CMK (cell line): ENCODE results near the gene HEATR5B.

Experiments
- DNase-seq: peaks from one replicate; pipeline ENCODE4 v3.0.0-alpha.2; 2010; ENCODE audit warnings: low read depth

HEATR5B gene

DNA sequence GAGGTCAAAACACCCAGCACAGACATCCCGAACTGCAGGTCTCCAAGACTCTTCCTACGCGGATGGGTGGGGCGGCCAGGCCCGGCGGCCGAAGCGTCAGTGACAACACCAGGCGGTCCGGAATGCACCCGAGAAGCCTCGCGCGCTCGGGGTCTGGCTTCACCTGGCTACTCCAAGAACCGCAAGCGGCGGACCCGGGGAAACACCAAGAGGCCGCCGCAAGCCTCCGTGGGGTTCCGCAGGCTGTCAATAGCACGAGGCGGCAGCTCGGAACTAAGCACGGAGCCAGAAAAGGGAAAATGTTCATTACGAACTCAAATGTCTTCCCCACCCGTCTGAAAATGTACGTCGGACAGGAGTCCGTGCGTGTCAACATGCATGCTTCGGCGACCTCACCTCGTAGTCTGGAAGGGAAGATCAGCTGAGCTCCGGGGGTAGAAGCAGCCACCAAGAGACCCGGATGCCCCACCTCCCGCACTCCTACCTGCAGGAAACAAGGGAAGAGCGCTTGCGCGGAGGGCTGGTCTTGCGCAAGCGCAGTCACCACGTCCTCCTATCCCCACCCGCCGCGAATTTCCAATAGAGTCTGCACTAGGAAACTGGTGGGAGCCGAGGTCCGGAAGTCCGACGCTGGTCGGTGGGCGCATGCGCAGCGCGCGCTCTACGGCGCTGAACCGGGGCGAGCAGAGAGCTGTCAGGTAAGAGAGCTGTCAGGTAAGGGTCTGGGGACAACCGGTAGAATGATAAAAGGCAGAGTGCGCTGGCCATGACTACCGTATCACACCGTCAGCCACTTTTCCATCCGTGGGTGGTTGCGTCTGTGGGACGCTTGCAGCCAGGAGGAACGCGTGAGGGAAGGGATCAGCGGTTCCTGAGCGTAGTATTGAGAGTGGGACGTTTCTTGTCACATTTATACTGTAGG lies at the start of gene HEATR5B, which contains the start of gene GPATCH11:
Gene HEATR5B (minus strand): TSS at position 500 of the 922 bp plus-strand sequence. CDS start 958 bp downstream, outside the sequence.
Gene GPATCH11 (plus strand): TSS at position 646 of the 922 bp plus-strand sequence. CDS start 3,864 bp downstream, outside the sequence.
- DNase-seq, result peak; percentile 97

DNA sequence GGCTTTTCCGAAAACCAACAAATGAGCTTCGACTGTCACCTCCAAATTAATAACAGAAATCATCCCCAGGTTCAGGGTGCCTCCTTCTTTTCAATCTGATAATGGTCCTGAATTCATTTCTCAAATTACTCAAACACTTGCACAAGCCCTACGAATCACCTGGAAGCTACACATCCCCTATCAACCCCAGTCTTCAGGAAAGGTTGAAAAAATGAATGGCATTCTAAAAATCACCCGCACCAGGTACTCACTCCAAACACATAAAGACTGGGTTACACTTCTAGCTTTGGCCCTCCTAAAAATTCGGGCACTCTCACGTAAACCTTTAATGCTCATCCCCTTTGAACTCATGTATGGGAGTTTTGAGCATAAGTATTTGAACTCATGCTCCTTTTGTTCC lies 48.7 kb upstream of the HEATR5B start:
- DNase-seq, result no peak

DNA sequence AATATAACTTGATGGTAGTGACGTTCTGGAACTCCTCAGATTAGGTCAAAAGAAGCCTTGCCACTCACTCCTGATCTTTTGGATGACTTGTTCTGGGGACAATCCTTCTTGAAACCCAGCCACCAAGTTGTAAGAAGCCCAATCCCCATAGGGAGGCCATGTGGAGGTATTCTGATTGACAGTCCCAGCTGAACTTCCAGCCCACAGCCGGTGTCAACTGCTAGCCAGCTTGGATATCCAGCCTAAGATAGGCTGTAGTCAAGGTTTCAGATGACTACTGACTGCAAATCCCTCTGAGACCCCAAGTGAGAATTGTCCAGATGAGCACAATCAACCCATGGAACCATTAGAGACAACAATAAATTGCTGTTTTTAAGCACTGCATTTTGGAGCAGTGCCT lies 41.2 kb upstream of the HEATR5B start:
- DNase-seq, result no peak

DNA sequence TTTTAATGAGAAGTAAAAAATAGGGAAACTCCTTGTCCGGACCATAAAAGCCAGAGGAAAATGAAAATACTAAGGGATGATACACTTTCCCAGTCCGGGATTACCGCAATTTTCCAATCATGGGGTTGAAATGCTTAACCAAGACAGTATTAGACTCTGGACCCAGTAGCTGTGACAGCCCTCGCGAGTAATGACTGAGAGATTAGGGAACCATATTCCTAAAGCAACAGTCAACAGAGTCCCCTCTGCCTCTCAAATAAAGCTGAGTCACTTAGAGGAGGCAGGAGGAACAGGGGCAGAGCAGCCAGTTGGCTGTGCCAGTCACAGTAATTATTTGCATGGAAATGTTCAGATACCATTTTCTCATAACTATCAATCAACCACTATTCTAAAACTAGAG lies 35.0 kb upstream of the HEATR5B start:
- no peak for DNase-seq

DNA sequence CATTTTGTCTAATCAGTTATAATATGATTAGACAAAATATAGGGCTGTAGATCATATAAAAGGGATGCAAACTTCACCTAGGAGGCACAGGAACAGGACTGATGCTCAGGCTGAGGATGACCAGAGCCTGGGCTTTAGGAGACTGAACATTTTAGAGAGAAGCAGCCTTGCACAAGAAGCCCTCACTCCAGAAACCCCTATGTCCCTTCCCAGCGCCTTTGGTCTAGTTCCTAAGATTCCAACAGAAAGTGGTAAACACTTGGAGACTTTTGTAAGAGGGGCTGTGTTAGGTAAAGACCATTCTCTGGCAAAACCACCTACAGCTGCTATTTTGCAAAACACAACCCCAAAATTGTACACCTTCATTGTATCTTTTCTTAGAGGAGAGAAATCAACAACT lies 33.4 kb upstream of the HEATR5B start:
- no peak for DNase-seq

DNA sequence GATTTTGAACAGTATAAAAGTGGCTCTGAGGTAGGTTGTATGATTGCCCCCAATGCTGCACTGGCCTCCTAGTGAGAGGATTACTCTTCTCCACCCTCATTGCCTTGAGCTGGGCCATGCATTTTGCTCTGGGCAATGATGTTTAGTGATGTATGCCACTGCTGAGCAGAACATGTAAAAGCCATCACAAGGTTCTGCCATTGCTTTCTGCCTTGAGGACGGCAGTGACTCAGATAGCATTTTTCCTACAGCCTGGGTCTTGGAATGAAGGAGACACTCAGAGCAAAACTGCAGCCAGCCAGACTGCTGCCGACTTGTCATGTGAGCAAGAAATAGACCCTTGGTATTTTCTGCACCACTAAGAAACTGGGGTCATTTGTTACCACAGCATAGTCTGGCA lies 27.8 kb upstream of the HEATR5B start:
- no peak for DNase-seq

DNA sequence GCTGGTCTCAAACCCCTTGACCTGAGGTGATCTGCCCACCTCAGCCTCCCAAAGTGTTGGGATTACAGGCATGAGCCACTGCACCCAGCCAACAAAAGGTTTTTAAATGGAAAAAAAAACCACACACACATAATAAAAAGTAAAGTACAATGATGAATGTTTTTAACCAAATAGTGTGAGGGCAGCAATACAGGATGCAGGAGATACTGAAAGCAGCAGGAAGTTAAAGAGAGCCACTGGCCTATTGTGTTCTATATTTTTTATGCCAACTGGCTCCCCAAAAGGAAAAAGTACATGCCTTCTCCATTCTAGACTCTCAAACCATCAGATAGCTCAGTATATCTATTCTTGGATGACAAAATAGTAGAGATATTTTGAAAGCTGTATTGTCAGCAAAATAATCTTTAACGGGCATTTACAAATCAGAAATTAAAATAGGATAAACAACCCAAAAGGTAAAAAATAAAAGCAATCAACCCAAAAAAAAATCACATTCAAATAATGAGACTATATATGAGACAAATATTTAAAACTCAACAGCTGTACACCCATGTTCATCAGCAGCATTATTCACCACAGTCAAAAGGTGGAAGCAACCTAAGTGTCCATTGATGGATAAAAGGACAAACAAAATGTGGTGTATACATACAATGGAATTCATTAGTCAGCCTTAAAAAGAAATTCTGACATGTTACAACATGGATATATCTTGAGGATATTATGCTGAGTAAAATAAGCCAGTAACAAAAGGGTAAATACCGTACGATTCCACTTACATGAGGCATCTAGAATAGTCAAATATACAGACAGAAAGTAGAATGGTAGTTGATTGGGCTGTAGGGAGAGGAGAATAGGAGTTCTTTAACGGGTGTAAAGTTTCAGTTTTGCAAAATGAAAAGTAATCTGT lies 26.4 kb upstream of the HEATR5B start:
- DNase-seq, result no peak

DNA sequence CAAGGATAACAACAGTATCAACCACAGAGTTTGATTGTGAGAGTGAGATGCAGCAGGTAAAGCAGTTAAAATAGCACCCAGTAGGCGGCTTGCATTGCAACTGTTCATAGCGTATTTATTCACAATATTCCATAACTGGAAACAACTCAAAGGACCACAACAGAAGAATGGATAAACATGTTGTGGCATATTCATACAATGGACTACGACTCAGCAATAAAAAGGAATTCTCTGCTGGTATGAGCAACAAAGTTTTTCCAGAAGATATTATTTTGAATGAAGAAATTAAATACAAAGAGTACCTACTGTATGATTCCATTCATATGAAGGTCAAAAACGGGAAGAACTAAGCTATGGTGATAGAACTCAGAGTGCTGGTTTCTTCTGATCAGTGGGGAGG lies 25.4 kb upstream of the HEATR5B start:
- DNase-seq, result no peak

DNA sequence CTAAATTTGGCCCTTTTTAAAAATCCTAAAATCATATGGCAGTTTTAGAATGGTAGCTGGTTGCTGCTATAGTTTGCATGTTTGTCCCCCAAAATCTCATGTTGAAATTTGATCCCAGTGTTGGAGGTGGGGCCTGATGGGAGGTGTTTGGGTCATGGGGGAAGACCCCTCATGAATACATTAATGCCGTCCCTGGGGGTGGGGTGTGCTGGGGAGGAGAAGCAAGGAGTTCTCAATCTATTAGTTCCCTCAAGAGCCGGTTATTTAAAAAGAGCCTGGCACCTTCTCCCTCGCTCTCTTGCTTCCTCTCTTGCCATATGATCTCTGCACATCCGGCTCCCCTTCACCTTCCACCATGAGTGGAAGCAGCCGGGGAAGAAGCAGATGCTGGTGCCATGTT lies 21.0 kb upstream of the HEATR5B start:
- DNase-seq, result no peak

DNA sequence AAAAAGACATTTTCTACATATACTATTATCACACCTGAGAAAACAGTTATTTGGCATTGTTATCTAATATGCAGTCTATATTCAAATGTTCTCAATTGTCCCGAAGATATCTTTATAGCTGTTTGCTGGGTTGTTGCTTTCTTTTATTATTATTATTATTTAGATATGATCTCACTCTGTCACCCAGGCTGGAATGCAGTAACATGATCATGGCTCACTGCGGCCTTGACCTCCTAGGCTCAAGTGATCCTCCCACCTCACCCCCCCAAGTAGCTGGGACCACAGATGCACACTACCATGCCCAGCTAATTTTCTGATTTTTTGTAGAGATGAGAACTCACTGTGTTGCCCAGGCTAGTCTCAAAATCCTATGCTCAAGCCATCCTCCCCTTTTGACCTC lies 20.0 kb upstream of the HEATR5B start:
- DNase-seq, result no peak

DNA sequence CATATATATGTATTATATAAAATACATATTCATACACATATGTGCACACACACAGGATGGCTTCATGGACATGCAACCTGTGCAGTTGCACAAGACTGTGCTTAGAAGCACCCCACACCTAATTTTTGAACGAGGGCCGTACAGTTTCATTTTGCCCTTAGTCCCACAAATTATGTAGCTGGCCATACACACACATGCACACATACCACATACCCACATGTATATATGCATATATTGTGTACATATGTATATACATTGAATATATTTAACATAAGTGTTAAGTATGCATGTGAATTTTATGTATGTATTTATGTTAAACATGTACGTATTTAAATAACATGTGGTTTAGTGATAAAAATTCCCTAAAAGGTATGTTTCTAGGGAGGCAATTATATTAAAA lies 18.4 kb upstream of the HEATR5B start:
- DNase-seq, result no peak

DNA sequence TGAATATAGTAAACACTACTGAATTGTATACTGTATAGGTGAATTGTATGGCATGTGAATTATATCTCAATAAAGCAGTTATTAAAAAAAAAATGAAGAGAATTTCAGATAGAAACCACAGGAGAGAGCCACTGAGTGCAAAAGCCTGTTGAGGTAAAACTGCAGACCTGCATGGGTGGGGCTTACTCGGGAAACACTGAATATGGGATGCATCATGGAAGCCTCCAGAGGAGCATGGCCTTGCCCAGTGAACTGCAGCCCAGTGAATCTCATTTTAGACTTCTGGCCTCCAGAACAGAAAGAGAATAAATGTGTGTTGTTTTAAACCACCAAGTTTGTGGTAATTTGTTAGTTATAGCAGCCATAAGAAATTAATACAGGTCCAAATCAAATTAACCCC lies 15.9 kb upstream of the HEATR5B start:
- no peak for DNase-seq

DNA sequence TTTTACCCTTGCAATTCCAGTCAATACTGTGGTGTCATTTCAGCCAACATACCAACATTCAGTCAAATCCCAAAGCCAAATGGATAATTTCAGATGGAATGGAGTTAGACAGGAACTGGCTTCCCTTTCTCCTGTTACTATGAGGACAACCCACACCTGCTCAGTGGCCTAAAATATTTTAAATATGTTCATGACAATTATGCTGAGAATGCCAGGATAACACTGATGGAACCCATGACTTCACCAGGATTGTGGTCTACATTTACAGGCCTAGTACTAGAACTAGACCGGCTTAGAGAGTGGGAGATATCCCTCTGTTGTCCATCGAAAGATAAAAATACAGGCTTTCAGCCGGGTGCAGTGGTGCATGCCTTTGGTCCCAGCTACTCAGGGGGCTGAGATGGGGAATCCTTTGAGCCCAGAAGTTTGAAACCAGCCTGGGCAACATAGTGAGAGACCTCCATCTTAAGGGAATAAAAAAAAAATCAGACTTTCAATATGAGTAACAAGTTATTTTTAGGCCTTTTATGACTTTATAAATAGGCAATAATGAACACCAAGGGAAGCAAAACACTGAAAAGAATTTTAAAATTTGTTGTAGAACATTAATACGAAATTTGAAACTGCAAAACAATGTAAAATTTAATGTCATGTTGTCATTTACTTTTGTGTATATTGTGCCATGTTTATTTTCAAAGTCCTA lies 14.4 kb upstream of the HEATR5B start:
- DNase-seq, result no peak

DNA sequence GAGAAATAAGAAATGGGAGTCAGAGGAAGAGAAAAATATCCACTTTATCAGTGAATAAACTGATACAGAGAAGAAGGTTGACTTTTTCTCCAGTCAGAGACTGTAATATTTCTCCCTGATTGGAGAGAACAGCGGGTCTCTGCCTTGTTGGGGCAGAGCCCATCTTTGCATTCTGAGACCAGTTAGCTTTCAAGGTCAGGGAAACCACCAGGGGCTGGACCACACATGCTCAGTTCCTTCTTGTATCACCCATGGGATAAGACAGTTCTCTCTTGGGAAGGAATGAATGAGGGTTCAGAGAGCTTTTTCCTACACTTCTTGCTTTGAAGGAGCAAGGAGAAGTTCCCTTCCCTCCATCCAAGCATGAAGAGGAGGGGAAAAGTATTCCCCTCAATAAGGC lies 12.4 kb upstream of the HEATR5B start:
- no peak for DNase-seq

DNA sequence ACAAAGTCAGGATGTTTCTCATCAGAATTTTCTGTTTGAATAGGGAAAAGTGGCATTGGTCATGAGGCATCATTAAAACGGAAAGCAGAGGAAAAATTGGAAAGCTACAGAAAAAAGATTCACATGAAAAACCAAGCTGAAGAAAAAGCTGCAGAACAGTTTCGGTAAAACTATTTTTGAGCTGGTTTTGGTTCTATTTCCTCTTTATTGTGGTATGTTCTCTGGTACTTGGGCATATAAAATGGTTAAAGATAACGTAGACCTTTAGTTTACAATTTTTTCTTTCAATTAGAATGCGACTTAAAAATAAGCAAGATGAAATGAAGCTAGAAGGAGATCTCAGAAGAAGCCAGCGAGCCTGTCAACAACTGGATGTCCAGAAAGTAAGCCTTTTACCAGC lies 7.7 kb upstream of the HEATR5B start:
- no peak for DNase-seq

DNA sequence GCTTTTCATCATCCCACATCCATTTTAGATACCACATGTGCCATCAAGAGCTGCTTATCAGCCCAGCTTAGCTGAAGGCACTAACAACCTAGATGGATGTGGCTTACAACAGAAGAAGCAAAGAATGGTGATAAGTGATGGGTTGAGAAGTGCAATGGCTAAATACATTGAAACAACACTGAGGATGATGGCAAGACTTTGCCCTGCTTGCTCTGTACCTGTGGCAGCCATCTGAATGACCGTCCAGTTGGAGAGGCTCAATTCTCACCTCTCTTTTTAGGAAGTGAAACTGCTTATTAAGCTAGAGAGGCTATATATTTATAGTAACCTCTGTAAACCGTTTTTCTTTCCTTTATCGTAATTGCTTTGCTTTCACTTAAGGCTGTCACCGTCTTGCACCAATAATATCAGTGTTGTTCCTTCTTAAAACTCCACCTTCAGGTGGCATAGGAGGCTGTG lies 5.9 kb upstream of the HEATR5B start:
- no peak for DNase-seq

DNA sequence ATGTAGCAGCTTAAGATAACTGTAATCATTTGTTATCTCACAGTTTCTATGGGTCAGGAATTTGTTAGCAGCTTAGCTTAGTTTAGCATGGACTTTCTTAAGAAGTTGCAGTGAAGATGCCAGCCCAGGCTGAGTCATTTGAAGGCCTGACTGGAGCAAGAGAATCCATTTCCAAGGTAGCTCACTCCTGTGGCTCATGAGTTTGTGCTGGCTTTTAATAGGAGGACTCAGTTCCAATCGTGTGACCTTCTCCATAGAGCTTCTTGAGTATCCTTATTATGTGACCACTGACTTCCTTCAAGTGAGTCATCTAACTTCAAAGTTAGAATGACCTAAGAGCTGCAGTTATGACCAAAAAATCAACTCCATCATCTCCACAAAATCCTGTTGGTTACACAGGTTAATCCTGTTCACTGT lies 1.6 kb upstream of the HEATR5B start:
- DNase-seq, result no peak

DNA sequence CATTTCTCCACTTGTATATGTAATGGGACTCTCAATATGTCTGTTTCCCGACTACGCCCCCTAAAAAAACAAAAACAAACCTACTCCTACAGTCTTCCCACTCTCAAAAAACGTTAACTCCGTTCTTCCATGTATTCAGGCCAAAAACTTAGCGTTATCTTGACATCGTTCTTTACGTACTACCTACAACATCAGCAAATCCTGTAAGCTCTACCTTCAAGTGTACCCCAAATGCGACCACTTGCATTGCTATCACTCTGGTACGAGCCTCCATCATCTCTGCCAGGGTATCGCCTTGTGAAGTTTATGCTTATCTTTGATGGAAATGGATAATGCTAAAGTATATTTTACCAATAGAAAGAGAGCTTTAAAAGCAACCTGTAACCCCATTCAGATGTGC lies 625 bp upstream of the HEATR5B start:
- peak; percentile 20 for DNase-seq

DNA sequence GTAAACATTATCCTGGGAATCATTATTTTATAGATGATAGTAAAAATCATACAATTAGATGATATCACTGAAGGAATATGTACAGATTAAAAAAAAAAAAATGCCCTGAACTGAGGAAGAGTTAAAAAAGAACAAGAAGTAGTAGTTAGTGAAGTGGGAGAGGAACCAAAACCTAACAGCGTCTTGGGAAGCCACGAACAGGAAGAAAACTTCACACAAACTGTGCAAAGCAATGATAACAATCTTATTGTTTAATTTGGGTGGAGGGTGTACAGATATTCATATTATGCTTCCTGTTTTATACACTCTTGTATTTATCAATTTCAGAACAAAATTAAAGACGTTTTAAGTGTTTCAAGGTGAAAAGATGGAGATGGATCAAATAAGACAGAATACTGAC lies 3.5 kb downstream of the HEATR5B start:
- no peak for DNase-seq

DNA sequence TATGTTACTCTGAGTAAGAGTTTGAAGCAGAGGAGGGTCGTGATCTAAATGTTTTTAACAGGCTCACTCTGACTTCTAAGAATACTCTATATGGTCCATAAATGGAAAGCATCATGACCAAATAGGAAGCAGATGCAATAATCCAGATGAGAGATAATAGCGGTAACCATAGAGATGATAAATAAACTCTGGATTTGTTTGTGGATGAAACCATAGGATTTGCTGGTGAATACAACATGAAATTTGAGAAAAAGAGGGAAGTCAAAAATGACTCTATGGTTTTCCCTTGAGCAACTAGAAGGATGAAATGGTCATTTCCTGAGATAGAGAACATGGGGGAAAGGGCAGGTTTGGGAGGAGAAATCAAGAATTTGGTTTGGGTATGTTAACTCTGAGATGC lies 3.9 kb downstream of the HEATR5B start:
- no peak for DNase-seq

DNA sequence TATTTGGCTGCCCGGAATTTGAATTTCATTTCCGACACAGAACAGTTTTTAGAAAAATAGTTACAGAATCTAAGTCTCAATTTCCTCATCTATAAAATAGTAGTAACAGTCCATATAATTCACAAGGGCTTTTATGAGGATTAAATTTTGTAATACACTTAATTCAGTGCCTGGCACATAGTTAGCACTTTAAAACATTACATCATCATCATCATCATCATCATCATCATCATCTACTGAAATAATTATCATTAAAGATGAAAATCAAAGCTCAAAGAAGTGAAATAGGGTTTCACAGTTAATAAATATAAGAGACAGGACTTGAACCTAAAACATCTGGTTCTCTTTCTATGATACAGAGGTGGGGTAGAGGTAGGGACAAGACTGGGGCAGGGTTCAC lies 13.2 kb downstream of the HEATR5B start:
- no peak for DNase-seq

DNA sequence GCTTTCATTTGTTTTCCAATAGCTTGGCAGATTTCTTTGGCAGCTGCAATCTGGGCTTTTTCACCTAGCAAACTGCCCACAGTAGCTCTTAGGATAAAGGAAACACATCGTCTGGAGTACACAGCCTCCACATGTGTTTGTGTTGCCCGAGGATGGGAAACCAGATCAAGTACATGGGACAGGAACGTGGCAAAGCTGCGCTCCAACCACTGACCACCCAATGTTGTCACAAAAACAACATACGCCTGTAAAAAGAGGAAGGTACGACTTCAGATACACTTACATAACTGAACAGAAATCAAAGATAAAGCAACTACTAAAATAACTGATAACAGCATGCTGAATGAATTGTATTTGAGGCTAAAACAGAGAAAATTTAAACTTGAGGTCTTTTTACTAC lies 15.5 kb downstream of the HEATR5B start:
- DNase-seq, result no peak
